Activated T-helper 1 cell treated with anti-CD3 and anti-CD28 coated beads, Interleukin-2, amount 50 U/mL, for 16 hours (primary cell): ENCODE data around the gene KCNIP2.

ENCODE experiments used
- DNase-seq, 2 donors: peaks; one replicate each; pipeline ENCODE4 v3.0.0-alpha.2; 2020; ENCODE audit warnings: low read depth in 1 of 2, low spot score in 1 of 2

The KCNIP2 gene

GRCh38 chr10:101851411-101852116, 8.0 kb upstream of the KCNIP2 start:
- no peak for DNase-seq

GRCh38 chr10:101850749-101851148, 7.1 kb upstream of the KCNIP2 start:
- DNase-seq, result no peak

GRCh38 chr10:101848894-101849351, 5.3 kb upstream of the KCNIP2 start:
- no peak for DNase-seq

GRCh38 chr10:101848408-101848807, 4.8 kb upstream of the KCNIP2 start:
- DNase-seq, result no peak

GRCh38 chr10:101845893-101846292, 2.3 kb upstream of the KCNIP2 start:
- DNase-seq, result no peak

GRCh38 chr10:101841826-101842225, 1.8 kb downstream of the KCNIP2 start:
- DNase-seq, result no peak

GRCh38 chr10:101840741-101841453, 2.7 kb downstream of the KCNIP2 start:
- DNase-seq, result peak; percentile 62 to 67

GRCh38 chr10:101840102-101840684, 3.4 kb downstream of the KCNIP2 start:
- DNase-seq, result no peak

- peak; percentile 30 to 52 for DNase-seq
Measured at GRCh38 chr10:101839416-101840063, 4.1 kb downstream of the KCNIP2 start.

GRCh38 chr10:101839002-101839401, 4.6 kb downstream of the KCNIP2 start:
- no peak for DNase-seq

GRCh38 chr10:101838416-101838970, 5.1 kb downstream of the KCNIP2 start:
- no peak for DNase-seq

GRCh38 chr10:101837748-101838147, 5.9 kb downstream of the KCNIP2 start:
- no peak for DNase-seq

GRCh38 chr10:101835362-101835761, 8.2 kb downstream of the KCNIP2 start:
- DNase-seq, result no peak

GRCh38 chr10:101834341-101834740, 9.3 kb downstream of the KCNIP2 start:
- no peak for DNase-seq

- DNase-seq, result no peak
Measured at GRCh38 chr10:101833466-101833865, 10.1 kb downstream of the KCNIP2 start.

- DNase-seq, result no peak
Measured at GRCh38 chr10:101832325-101832771, 11.3 kb downstream of the KCNIP2 start.

GRCh38 chr10:101831169-101831811, 12.3 kb downstream of the KCNIP2 start:
- DNase-seq, result no peak

GRCh38 chr10:101830322-101831168, 13.1 kb downstream of the KCNIP2 start:
- DNase-seq, result peak; percentile 82 to 92

GRCh38 chr10:101829561-101830315, 13.9 kb downstream of the KCNIP2 start:
- peak; percentile 25 to 49 for DNase-seq
